Fibroblast of lung (primary cell): Measurements from ENCODE around the gene TANGO6.

Experiments used
- EZH2 ChIP-seq: IDR thresholded peaks from 2 replicates; pipeline ENCODE4 v1.5.1; 2012; ENCODE audit warnings: low read length, control low read depth, mild to moderate bottlenecking; ENCODE audit errors: missing control alignments
- TF ChIP-seq, protein P1 (sequence below), 2 donors: IDR thresholded peaks in 1 of 2; conservative IDR thresholded peaks in 1 of 2; 1 replicate in 1 of 2; 2 replicates in 1 of 2; pipeline ENCODE4 v1.5.1; 2011 to 2012; ENCODE audit warnings: low read length in 2 of 2, control low read depth in 1 of 2, inconsistent platforms in 1 of 2, low read depth in 1 of 2, mild to moderate bottlenecking in 1 of 2

DNA sequence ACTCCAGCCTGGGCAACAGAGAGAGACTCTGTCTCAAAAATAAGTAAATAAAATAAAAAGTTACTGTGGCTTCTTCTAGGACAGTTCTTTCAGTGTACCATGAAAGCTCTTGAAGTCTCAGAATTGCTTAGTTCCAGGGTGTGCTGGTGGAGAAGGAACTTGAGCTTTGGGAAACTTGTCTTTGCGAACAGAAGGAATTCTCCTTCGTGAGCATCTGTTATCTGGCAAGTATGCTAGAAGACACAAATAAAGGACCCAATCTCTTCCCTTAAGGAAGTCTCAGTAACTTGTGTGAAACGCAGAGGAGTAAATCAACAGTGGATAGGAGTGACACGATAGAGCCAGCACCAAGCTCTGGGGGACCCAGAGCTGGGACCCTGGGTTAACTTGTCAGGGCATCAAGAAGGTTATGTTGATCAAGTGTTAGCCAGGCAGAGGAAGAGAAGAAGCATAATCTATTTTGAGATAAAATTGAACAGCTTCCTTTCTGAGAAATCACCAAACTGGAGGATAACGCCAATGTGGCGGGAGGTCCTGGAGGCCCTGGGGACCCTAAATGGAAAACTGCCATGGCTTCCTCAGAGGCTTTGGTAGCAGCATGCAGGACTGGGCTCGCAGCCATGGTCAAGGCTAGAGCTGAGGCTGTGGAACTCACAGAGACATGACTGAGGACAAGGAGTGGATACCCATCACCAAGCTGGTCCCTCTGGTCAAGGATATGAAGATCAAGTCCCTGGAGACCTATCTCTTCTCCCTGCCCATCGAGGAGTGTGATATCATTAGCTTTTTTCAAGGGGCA, 190.0 kb downstream of the TANGO6 start:
- TF ChIP-seq, protein P1, sequence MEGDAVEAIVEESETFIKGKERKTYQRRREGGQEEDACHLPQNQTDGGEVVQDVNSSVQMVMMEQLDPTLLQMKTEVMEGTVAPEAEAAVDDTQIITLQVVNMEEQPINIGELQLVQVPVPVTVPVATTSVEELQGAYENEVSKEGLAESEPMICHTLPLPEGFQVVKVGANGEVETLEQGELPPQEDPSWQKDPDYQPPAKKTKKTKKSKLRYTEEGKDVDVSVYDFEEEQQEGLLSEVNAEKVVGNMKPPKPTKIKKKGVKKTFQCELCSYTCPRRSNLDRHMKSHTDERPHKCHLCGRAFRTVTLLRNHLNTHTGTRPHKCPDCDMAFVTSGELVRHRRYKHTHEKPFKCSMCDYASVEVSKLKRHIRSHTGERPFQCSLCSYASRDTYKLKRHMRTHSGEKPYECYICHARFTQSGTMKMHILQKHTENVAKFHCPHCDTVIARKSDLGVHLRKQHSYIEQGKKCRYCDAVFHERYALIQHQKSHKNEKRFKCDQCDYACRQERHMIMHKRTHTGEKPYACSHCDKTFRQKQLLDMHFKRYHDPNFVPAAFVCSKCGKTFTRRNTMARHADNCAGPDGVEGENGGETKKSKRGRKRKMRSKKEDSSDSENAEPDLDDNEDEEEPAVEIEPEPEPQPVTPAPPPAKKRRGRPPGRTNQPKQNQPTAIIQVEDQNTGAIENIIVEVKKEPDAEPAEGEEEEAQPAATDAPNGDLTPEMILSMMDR (conservative IDR thresholded peaks at IDR 0.05 in 1 of 2, IDR thresholded peaks at IDR 0.05 in 1 of 2; ENCODE audit: low read depth in 1 of 2, low read length in 2 of 2), result no peak
- no peak for TF ChIP-seq EZH2
